PC-9 (cell line): Measurements from ENCODE around the gene ARAP3. TPM values are rescaled to one million over a fixed set of nuclear protein-coding genes. Genes with fewer than 3 reads are reported as not detected.

ENCODE experiments used
- BruUV-seq: library from RNA; stranded (reverse); fragments of 400-500 nt; replicated peaks from 2 replicates; lab custom pipeline; 2021; lab: Mats Ljungman, UMichigan
- CTCF ChIA-PET: fragments of 300-600 bp; sonication (Branson Sonifier 250); formaldehyde crosslinking; loops from one replicate; lab custom pipeline; 2022; ENCODE audit warnings: antibody characterized with exemption; lab: Charles Lee
- POLR2A ChIA-PET: fragments of 300-600 bp; sonication (Branson Sonifier 250); formaldehyde crosslinking; loops from one replicate; lab custom pipeline; 2022; ENCODE audit warnings: antibody characterized with exemption; ENCODE audit not compliant: unreplicated experiment; lab: Charles Lee
- DNase-seq, 2 experiments: peaks; one replicate each; pipeline versions ENCODE4 v3.0.0 to v3.0.0-alpha.2; 2015 to 2022; ENCODE audit warnings: mixed read lengths in 1 of 2
- H2AFZ ChIP-seq: fragments of 200-600 bp; sonication (generic); 2 replicates; pipeline ENCODE4 v1.8.1; 2017; ENCODE audit warnings: antibody characterized with exemption
- H3F3A ChIP-seq: fragments of 200-600 bp; sonication (generic); 2 replicates; pipeline ENCODE4 v1.8.1; 2017; ENCODE audit warnings: antibody characterized with exemption, mild to moderate bottlenecking, low read depth; ENCODE audit not compliant: insufficient read depth
- H3K27ac ChIP-seq: fragments of 200-600 bp; sonication (generic); 2 replicates; pipeline ENCODE4 v1.6.1; 2016; ENCODE audit warnings: mixed run types
- H3K27me3 ChIP-seq: fragments of 200-600 bp; sonication (generic); 2 replicates; pipeline ENCODE4 v1.6.1; 2016; ENCODE audit warnings: low read depth, mixed run types; ENCODE audit not compliant: insufficient read depth
- H3K36me3 ChIP-seq: fragments of 200-600 bp; sonication (generic); 2 replicates; pipeline ENCODE4 v1.6.1; 2016; ENCODE audit warnings: low read depth, mixed run types
- H3K4me1 ChIP-seq: fragments of 200-600 bp; sonication (generic); replicated peaks from 2 replicates; pipeline ENCODE4 v1.6.1; 2016; ENCODE audit warnings: mixed run types; ENCODE audit not compliant: insufficient read depth
- H3K4me2 ChIP-seq: fragments of 200-600 bp; sonication (generic); 2 replicates; pipeline ENCODE4 v1.6.1; 2017; ENCODE audit warnings: mixed run types
- H3K4me3 ChIP-seq: fragments of 200-600 bp; sonication (generic); 2 replicates; pipeline ENCODE4 v1.6.1; 2016; ENCODE audit warnings: mixed run types
- H3K79me2 ChIP-seq: fragments of 200-600 bp; sonication (generic); 2 replicates; pipeline ENCODE4 v1.6.1; 2017; ENCODE audit warnings: low read depth, mixed run types
- H3K9me2 ChIP-seq: fragments of 200-600 bp; sonication (generic); 2 replicates; pipeline ENCODE4 v1.8.1; 2017; ENCODE audit warnings: mild to moderate bottlenecking; ENCODE audit not compliant: insufficient read depth
- H3K9me3 ChIP-seq: fragments of 200-600 bp; sonication (generic); 2 replicates; pipeline ENCODE4 v1.8.1; 2016; ENCODE audit warnings: low read depth; ENCODE audit not compliant: insufficient read depth
- H4K20me1 ChIP-seq: fragments of 200-600 bp; sonication (generic); 2 replicates; pipeline ENCODE4 v1.8.1; 2017; ENCODE audit not compliant: insufficient read depth
- EZH2 ChIP-seq: fragments of 200-600 bp; sonication (generic); IDR thresholded peaks from 2 replicates; pipeline ENCODE4 v1.8.0; 2017; ENCODE audit warnings: antibody characterized with exemption, low read depth
- intact Hi-C: fragments of 100-400 bp; cut with micrococcal nuclease; formaldehyde crosslinking; loops from one replicate; pipeline ENCODE4 v1.10.0; 2022; ENCODE audit not compliant: unreplicated experiment
- total RNA-seq: library from RNA; stranded (reverse); gene quantifications from 2 replicates; pipeline ENCODE4 v1.2.3, GENCODE V29; 2021
- TF ChIP-seq, protein P1 (sequence below): fragments of 200-600 bp; sonication (generic); conservative IDR thresholded peaks from 2 replicates; pipeline ENCODE4 v1.6.1; 2017; ENCODE audit warnings: mixed run types, antibody characterized with exemption, mild to moderate bottlenecking, moderate library complexity

The ARAP3 gene
- total RNA-seq, 1 experiment from 2014 or later, result 28.0 TPM

DNA sequence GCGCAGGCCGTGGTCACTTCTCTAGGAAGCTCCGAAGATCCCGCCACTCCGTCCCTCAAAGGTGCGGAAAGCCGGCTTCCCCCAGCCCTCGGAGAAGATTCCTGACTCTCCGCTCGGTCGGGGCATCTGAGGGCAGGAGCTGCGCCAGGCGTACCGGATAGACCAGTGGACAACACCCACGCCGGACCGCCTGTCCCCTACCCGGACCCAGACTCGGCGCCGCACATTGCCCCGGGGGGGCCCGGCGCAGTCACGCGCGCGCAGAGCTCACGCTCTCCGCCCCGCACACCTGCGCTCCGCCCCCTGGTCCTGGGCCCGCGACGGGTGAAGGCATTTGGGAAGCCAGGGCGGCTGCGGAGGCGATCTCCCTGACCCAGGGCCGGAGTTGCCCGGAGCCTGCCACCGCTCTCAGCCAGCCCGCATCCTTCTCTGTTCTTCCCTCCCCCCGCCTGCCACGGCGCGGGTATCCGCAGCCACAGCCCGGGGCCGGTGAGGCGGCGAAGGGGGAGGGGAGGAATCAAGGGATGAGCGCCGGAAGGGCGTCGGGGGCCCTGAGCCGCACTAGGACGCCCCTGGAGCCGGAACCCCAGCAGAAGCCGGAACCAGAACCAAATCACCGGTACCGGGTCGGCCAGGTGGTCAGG, 44.8 kb downstream of the ARAP3 start:
- Histone ChIP-seq H3K4me1 (peaks cover 30% of the 10 kb centered on the region), H4K20me1 (peaks cover 22% of the 10 kb centered on the region)

DNA sequence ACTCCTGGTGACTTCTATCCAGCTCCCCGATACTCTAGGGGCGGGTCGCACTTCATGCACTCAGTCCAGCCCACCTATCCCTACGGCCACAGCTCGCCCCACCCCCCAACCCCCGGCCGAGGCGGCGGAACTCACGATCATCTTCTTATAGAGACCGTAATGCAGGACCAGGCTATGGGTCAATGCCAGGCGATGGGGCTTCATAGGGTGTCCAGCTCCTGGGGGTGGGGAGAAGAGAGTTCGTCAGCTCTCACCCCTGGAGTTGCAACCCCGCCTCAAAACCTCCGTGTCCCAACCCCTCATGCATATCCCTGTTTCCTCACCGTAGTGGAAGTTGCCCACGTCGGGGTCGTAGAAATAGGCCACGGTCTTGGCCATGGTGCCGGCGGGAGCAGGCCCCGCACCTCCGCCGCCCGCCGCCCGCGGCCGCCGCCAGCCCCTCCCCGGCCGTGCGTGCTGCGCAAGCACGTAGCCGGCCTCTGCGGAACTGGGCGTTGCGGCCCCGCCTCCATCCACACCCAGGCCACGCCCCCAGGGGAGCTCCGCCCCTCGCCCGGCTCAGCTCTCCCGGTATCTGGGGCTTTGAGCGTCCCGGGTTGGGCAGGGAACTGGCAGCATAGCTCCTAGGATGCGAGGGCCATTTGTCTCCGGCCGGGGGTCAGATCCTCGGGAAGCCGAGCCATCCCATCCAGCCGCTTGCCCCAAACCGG, 45.5 kb downstream of the ARAP3 start, which contains the start of the genes HDAC3 and RELL2:
TSS of gene HDAC3 (minus strand) at position 437 of the 710 bp plus-strand sequence. CDS start at position 378, 59 bp downstream.
TSS of gene RELL2 (plus strand) at position 585 of the 710 bp plus-strand sequence. CDS start 1,229 bp downstream, outside the sequence.
- DNase-seq, result peak; percentile 70 to 95
- no peaks in the 10 kb centered on the region for H3K9me2 ChIP-seq
- BruUV-seq, result no TSS peak
- peak within 1 kb of the TSS; percentile 97 for H3K4me2 ChIP-seq
- TF ChIP-seq, protein P1, sequence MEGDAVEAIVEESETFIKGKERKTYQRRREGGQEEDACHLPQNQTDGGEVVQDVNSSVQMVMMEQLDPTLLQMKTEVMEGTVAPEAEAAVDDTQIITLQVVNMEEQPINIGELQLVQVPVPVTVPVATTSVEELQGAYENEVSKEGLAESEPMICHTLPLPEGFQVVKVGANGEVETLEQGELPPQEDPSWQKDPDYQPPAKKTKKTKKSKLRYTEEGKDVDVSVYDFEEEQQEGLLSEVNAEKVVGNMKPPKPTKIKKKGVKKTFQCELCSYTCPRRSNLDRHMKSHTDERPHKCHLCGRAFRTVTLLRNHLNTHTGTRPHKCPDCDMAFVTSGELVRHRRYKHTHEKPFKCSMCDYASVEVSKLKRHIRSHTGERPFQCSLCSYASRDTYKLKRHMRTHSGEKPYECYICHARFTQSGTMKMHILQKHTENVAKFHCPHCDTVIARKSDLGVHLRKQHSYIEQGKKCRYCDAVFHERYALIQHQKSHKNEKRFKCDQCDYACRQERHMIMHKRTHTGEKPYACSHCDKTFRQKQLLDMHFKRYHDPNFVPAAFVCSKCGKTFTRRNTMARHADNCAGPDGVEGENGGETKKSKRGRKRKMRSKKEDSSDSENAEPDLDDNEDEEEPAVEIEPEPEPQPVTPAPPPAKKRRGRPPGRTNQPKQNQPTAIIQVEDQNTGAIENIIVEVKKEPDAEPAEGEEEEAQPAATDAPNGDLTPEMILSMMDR, result no peak
- TF ChIP-seq EZH2, result no peak
- peaks cover 23% of the 10 kb centered on the region for H3K4me1 ChIP-seq
- no peaks in the 10 kb centered on the region for H3K9me3 ChIP-seq
- ChIA-PET CTCF (interaction anchor here (0.5 to 1.0 kb wide), 4 partner anchors 19 to 73 kb away, joined by 3 to 15 read pairs (median 4); no protein-coding TSS in a partner anchor), POLR2A (interaction anchor here (0.5 to 1.1 kb wide), 10 partner anchors 14 to 376 kb away, joined by 3 to 17 read pairs (median 4); partner anchors contain the start of genes DIAPH1 and GNPDA1)
- peaks cover 44% of the 10 kb centered on the region for H3K79me2 ChIP-seq
- peaks cover 22% of the 10 kb centered on the region for H4K20me1 ChIP-seq
- no peaks in the 10 kb centered on the region for H3K27me3 ChIP-seq
- no peak within 1 kb of the TSS for H3K27ac ChIP-seq
- H2AFZ ChIP-seq, result peak within 1 kb of the TSS; percentile 99
- H3K4me3 ChIP-seq, result peak within 1 kb of the TSS; percentile 79
- intact Hi-C loops, result loop anchor here (1.0 kb wide), 1 partner anchor 17 kb away; no protein-coding TSS in a partner anchor
- no peaks in the 10 kb centered on the region for H3K36me3 ChIP-seq
- H3F3A ChIP-seq, result peaks cover 15% of the 10 kb centered on the region

More for the DNA sequence above, 44.8 kb downstream of the ARAP3 start:
- H3K9me3 ChIP-seq, result no peaks in the 10 kb centered on the region
- ChIA-PET CTCF (interaction anchor here (0.7 kb wide), 1 partner anchor 73 kb away, joined by 3 read pairs; no protein-coding TSS in a partner anchor), POLR2A (interaction anchor here (0.6 to 0.8 kb wide), 6 partner anchors 20 to 319 kb away, joined by 3 to 5 read pairs (median 3); no protein-coding TSS in a partner anchor)
- H2AFZ ChIP-seq, result peak overlapping the region; percentile 99
- H3K4me2 ChIP-seq, result peak overlapping the region; percentile 97
- TSS peak; percentile 28 for BruUV-seq
- no peaks in the 10 kb centered on the region for H3K27me3 ChIP-seq
- intact Hi-C loops, result no loop called here
- no peaks in the 10 kb centered on the region for H3K36me3 ChIP-seq
- H3K4me3 ChIP-seq, result peak overlapping the region; percentile 79
- H3F3A ChIP-seq, result peaks cover 19% of the 10 kb centered on the region
- H3K9me2 ChIP-seq, result no peaks in the 10 kb centered on the region
- H3K27ac ChIP-seq, result no peak overlapping the region
- TF ChIP-seq, protein P1, result no peak
- TF ChIP-seq EZH2, result no peak
- H3K79me2 ChIP-seq, result peaks cover 41% of the 10 kb centered on the region
- DNase-seq, result no peak

DNA sequence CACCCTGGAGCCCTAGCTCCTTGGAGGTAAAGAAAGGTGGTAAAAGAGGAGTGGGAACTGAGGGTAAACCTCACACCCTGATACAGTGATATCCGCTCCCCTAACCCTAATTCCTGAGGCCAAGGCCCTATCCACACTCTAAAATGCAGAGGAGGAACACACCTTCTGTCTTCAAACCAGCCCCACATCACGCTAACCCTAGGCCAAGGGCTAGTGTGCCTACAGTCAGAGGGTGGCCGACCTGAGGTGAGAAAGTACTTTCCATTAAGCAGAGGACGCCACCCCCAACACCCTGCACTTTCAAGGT, 46.0 kb downstream of the ARAP3 start:
- Histone ChIP-seq H3K4me1 (peaks cover 21% of the 10 kb centered on the region), H3F3A (peaks cover 10% of the 10 kb centered on the region), H3K79me2 (peaks cover 44% of the 10 kb centered on the region), H3K9me3 (no peaks in the 10 kb centered on the region), H3K9me2 (no peaks in the 10 kb centered on the region), H3K4me2 (peak overlapping the region; percentile 97), H3K27me3 (no peaks in the 10 kb centered on the region), H3K36me3 (no peaks in the 10 kb centered on the region), H3K27ac (no peak overlapping the region), H2AFZ (peak overlapping the region; percentile 99), H4K20me1 (peaks cover 22% of the 10 kb centered on the region), H3K4me3 (peak overlapping the region; percentile 79)
- POLR2A ChIA-PET, result interaction anchor here (0.5 to 1.1 kb wide), 4 partner anchors 15 to 377 kb away, joined by 3 to 17 read pairs (median 6); partner anchors contain the start of genes DIAPH1 and GNPDA1
- CTCF ChIA-PET, result interaction anchor here (0.5 to 1.0 kb wide), 2 partner anchors 19 to 44 kb away, joined by 3 to 6 read pairs; no protein-coding TSS in a partner anchor
- no peak for TF ChIP-seq EZH2
- TF ChIP-seq, protein P1, result no peak
- DNase-seq, result no peak
- intact Hi-C loops, result loop anchor here (1.0 kb wide), 1 partner anchor 17 kb away; no protein-coding TSS in a partner anchor
- no TSS peak for BruUV-seq
